Renal cortical epithelial cell (primary cell): ENCODE results near the gene ACTRT2. TPM values are rescaled to one million over a fixed set of nuclear protein-coding genes. Genes with fewer than 3 reads are reported as not detected.

Source experiments
- DNase-seq: peaks from one replicate; pipeline ENCODE4 v3.0.0-alpha.2; 2011; ENCODE audit warnings: low read depth
- total RNA-seq: library from RNA; depleted of rRNA; stranded (reverse); fragments of >200 nt; gene quantifications from 2 replicates; pipeline ENCODE4 v1.2.3, GENCODE V29; 2014

ACTRT2 gene
- total RNA-seq, 1 donor from 2014 or later = not detected

GRCh38 chr1:3067671-3068563, 46.6 kb downstream of the ACTRT2 start:
- DNase-seq = no peak

- DNase-seq = no peak
Observed at GRCh38 chr1:3068564-3069431, 47.5 kb downstream of the ACTRT2 start, which contains the start of gene PRDM16. PRDM16 (plus strand) TSS chr1:3069203; CDS start chr1:3069260, 57 bp downstream.

- DNase-seq = no peak
Observed at GRCh38 chr1:3069491-3070308, 48.4 kb downstream of the ACTRT2 start.

GRCh38 chr1:3070309-3070643, 49.0 kb downstream of the ACTRT2 start:
- no peak for DNase-seq

- DNase-seq = no peak
Observed at GRCh38 chr1:3070644-3071564, 49.6 kb downstream of the ACTRT2 start.

- no peak for DNase-seq
Observed at GRCh38 chr1:3071565-3072390, 50.5 kb downstream of the ACTRT2 start.

Other genes with a start within 250 kb of the ACTRT2 start
- under 0.01 and 0.20 TPM in 2 replicates for gene TTC34, start 219.8 kb upstream of the ACTRT2 start, total RNA-seq
- 0.94 TPM in 1 of 2 replicates, not detected in the other for gene PRDM16, start 47.7 kb downstream of the ACTRT2 start, total RNA-seq